ENCODE results near the gene ARMC8. TPM values are rescaled to one million over a fixed set of nuclear protein-coding genes. Genes with fewer than 3 reads are reported as not detected.
A peak's percentile ranks its signal among the peaks of the same experiment; 100 is the strongest.

The ARMC8 gene
- total and polyA plus RNA-seq, 9 donors: 25.2 to 41.3 (median 33.3) TPM

- Histone ChIP-seq H3K9me3 (replicated peaks; ENCODE audit: control insufficient read depth, low read depth, low read length) (no peaks in the 10 kb centered on the region), H3K36me3 (ENCODE audit: control insufficient read depth, insufficient read depth, low read length) (peaks cover 68% of the 10 kb centered on the region), H3K4me1 (ENCODE audit: control insufficient read depth, insufficient read depth, low read length) (no peaks in the 10 kb centered on the region), H3K27ac (ENCODE audit: low read length) (no peak overlapping the region), H3K27me3 (ENCODE audit: control insufficient read depth, insufficient read depth, low read length) (no peaks in the 10 kb centered on the region), H3K4me3 (ENCODE audit: low read length) (no peak overlapping the region)
- 100% methylated on average over 2 of the region's 2 CpGs for WGBS (ENCODE audit: insufficient coverage)
- no peak for DNase-seq
Observed at GRCh38 chr3:138289260-138289659, 102.2 kb downstream of the ARMC8 start.

- H3K27ac ChIP-seq (ENCODE audit: low read length): no peak overlapping the region
- DNase-seq: no peak
- H3K36me3 ChIP-seq (ENCODE audit: control insufficient read depth, insufficient read depth, low read length): peaks cover 67% of the 10 kb centered on the region
- H3K4me3 ChIP-seq (ENCODE audit: low read length): no peak overlapping the region
- H3K27me3 ChIP-seq (ENCODE audit: control insufficient read depth, insufficient read depth, low read length): no peaks in the 10 kb centered on the region
- no peaks in the 10 kb centered on the region for H3K4me1 ChIP-seq (ENCODE audit: control insufficient read depth, insufficient read depth, low read length)
- WGBS (ENCODE audit: insufficient coverage): 100% methylated on average over 3 of the region's 3 CpGs
- no peaks in the 10 kb centered on the region for H3K9me3 ChIP-seq (replicated peaks; ENCODE audit: control insufficient read depth, low read depth, low read length)
Observed at GRCh38 chr3:138289701-138290100, 102.6 kb downstream of the ARMC8 start.

- H3K27me3 ChIP-seq (ENCODE audit: control insufficient read depth, insufficient read depth, low read length): no peaks in the 10 kb centered on the region
- no peak overlapping the region for H3K4me3 ChIP-seq (ENCODE audit: low read length)
- no CpG with 5 or more reads among the region's 1 CpG for WGBS (ENCODE audit: insufficient coverage)
- H3K4me1 ChIP-seq (ENCODE audit: control insufficient read depth, insufficient read depth, low read length): no peaks in the 10 kb centered on the region
- DNase-seq: no peak
- no peaks in the 10 kb centered on the region for H3K9me3 ChIP-seq (replicated peaks; ENCODE audit: control insufficient read depth, low read depth, low read length)
- H3K27ac ChIP-seq (ENCODE audit: low read length): no peak overlapping the region
- peaks cover 47% of the 10 kb centered on the region for H3K36me3 ChIP-seq (ENCODE audit: control insufficient read depth, insufficient read depth, low read length)
Observed at GRCh38 chr3:138296639-138297038, 109.5 kb downstream of the ARMC8 start.

GRCh38 chr3:138297059-138297607, 110.0 kb downstream of the ARMC8 start:
- no peaks in the 10 kb centered on the region for H3K4me1 ChIP-seq (ENCODE audit: control insufficient read depth, insufficient read depth, low read length)
- no CpG with 5 or more reads among the region's 5 CpGs for WGBS (ENCODE audit: insufficient coverage)
- peaks cover 47% of the 10 kb centered on the region for H3K36me3 ChIP-seq (ENCODE audit: control insufficient read depth, insufficient read depth, low read length)
- no peak overlapping the region for H3K4me3 ChIP-seq (ENCODE audit: low read length)
- H3K27me3 ChIP-seq (ENCODE audit: control insufficient read depth, insufficient read depth, low read length): no peaks in the 10 kb centered on the region
- no peak overlapping the region for H3K27ac ChIP-seq (ENCODE audit: low read length)
- no peaks in the 10 kb centered on the region for H3K9me3 ChIP-seq (replicated peaks; ENCODE audit: control insufficient read depth, low read depth, low read length)
- no peak for DNase-seq

- no CpG with 5 or more reads among the region's 1 CpG for WGBS (ENCODE audit: insufficient coverage)
- Histone ChIP-seq H3K36me3 (ENCODE audit: control insufficient read depth, insufficient read depth, low read length) (peaks cover 39% of the 10 kb centered on the region), H3K27me3 (ENCODE audit: control insufficient read depth, insufficient read depth, low read length) (no peaks in the 10 kb centered on the region), H3K9me3 (replicated peaks; ENCODE audit: control insufficient read depth, low read depth, low read length) (no peaks in the 10 kb centered on the region), H3K4me3 (ENCODE audit: low read length) (no peak overlapping the region), H3K27ac (ENCODE audit: low read length) (no peak overlapping the region), H3K4me1 (ENCODE audit: control insufficient read depth, insufficient read depth, low read length) (no peaks in the 10 kb centered on the region)
- DNase-seq: no peak
Observed at GRCh38 chr3:138297876-138298275, 110.8 kb downstream of the ARMC8 start.

GRCh38 chr3:138300647-138301046, 113.5 kb downstream of the ARMC8 start:
- H3K4me3 ChIP-seq (ENCODE audit: low read length): no peak overlapping the region
- no peaks in the 10 kb centered on the region for H3K27me3 ChIP-seq (ENCODE audit: control insufficient read depth, insufficient read depth, low read length)
- H3K4me1 ChIP-seq (ENCODE audit: control insufficient read depth, insufficient read depth, low read length): no peaks in the 10 kb centered on the region
- no peaks in the 10 kb centered on the region for H3K9me3 ChIP-seq (replicated peaks; ENCODE audit: control insufficient read depth, low read depth, low read length)
- H3K36me3 ChIP-seq (ENCODE audit: control insufficient read depth, insufficient read depth, low read length): peaks cover 17% of the 10 kb centered on the region
- 80% methylated on average over 1 of the region's 2 CpGs for WGBS (ENCODE audit: insufficient coverage)
- no peak overlapping the region for H3K27ac ChIP-seq (ENCODE audit: low read length)
- DNase-seq: peak; percentile 9

GRCh38 chr3:138303474-138303873, 116.4 kb downstream of the ARMC8 start:
- Histone ChIP-seq H3K4me3 (ENCODE audit: low read length) (no peak overlapping the region), H3K9me3 (replicated peaks; ENCODE audit: control insufficient read depth, low read depth, low read length) (peaks cover 9% of the 10 kb centered on the region), H3K27ac (ENCODE audit: low read length) (no peak overlapping the region), H3K4me1 (ENCODE audit: control insufficient read depth, insufficient read depth, low read length) (no peaks in the 10 kb centered on the region), H3K36me3 (ENCODE audit: control insufficient read depth, insufficient read depth, low read length) (peaks cover 5% of the 10 kb centered on the region), H3K27me3 (ENCODE audit: control insufficient read depth, insufficient read depth, low read length) (peaks cover 4% of the 10 kb centered on the region)
- 46% methylated on average over 2 of the region's 6 CpGs for WGBS (ENCODE audit: insufficient coverage)
- no peak for DNase-seq

GRCh38 chr3:138307899-138308298, 120.8 kb downstream of the ARMC8 start:
- Histone ChIP-seq H3K27me3 (ENCODE audit: control insufficient read depth, insufficient read depth, low read length) (peaks cover 4% of the 10 kb centered on the region), H3K36me3 (ENCODE audit: control insufficient read depth, insufficient read depth, low read length) (no peaks in the 10 kb centered on the region), H3K4me1 (ENCODE audit: control insufficient read depth, insufficient read depth, low read length) (no peaks in the 10 kb centered on the region), H3K27ac (ENCODE audit: low read length) (no peak overlapping the region), H3K9me3 (replicated peaks; ENCODE audit: control insufficient read depth, low read depth, low read length) (peaks cover 22% of the 10 kb centered on the region), H3K4me3 (ENCODE audit: low read length) (no peak overlapping the region)
- no peak for DNase-seq
- 92% methylated on average over 3 of the region's 5 CpGs for WGBS (ENCODE audit: insufficient coverage)

- no peak for DNase-seq
- Histone ChIP-seq H3K9me3 (replicated peaks; ENCODE audit: control insufficient read depth, low read depth, low read length) (peaks cover 22% of the 10 kb centered on the region), H3K27ac (ENCODE audit: low read length) (no peak overlapping the region), H3K27me3 (ENCODE audit: control insufficient read depth, insufficient read depth, low read length) (peaks cover 4% of the 10 kb centered on the region), H3K36me3 (ENCODE audit: control insufficient read depth, insufficient read depth, low read length) (no peaks in the 10 kb centered on the region), H3K4me1 (ENCODE audit: control insufficient read depth, insufficient read depth, low read length) (no peaks in the 10 kb centered on the region), H3K4me3 (ENCODE audit: low read length) (no peak overlapping the region)
Observed at GRCh38 chr3:138308783-138309182, 121.7 kb downstream of the ARMC8 start.

GRCh38 chr3:138310494-138310893, 123.4 kb downstream of the ARMC8 start:
- no peaks in the 10 kb centered on the region for H3K4me1 ChIP-seq (ENCODE audit: control insufficient read depth, insufficient read depth, low read length)
- H3K27me3 ChIP-seq (ENCODE audit: control insufficient read depth, insufficient read depth, low read length): peaks cover 4% of the 10 kb centered on the region
- no peak for DNase-seq
- no peaks in the 10 kb centered on the region for H3K36me3 ChIP-seq (ENCODE audit: control insufficient read depth, insufficient read depth, low read length)
- no peak overlapping the region for H3K27ac ChIP-seq (ENCODE audit: low read length)
- WGBS (ENCODE audit: insufficient coverage): no CpG with 5 or more reads among the region's 4 CpGs
- H3K4me3 ChIP-seq (ENCODE audit: low read length): no peak overlapping the region
- peaks cover 22% of the 10 kb centered on the region for H3K9me3 ChIP-seq (replicated peaks; ENCODE audit: control insufficient read depth, low read depth, low read length)

- WGBS (ENCODE audit: insufficient coverage): no CpG with 5 or more reads among the region's 1 CpG
- H3K4me3 ChIP-seq (ENCODE audit: low read length): no peak overlapping the region
Observed at GRCh38 chr3:138314751-138315150, 127.7 kb downstream of the ARMC8 start.

More at GRCh38 chr3:138314751-138315150, 127.7 kb downstream of the ARMC8 start:
- no peaks in the 10 kb centered on the region for H3K36me3 ChIP-seq (ENCODE audit: control insufficient read depth, insufficient read depth, low read length)
- no peaks in the 10 kb centered on the region for H3K4me1 ChIP-seq (ENCODE audit: control insufficient read depth, insufficient read depth, low read length)
- H3K9me3 ChIP-seq (replicated peaks; ENCODE audit: control insufficient read depth, low read depth, low read length): peaks cover 2% of the 10 kb centered on the region
- no peak for DNase-seq
- no peaks in the 10 kb centered on the region for H3K27me3 ChIP-seq (ENCODE audit: control insufficient read depth, insufficient read depth, low read length)
- H3K27ac ChIP-seq (ENCODE audit: low read length): no peak overlapping the region
